ENCODE results near the gene NRGN. TPM values are rescaled to one million over a fixed set of nuclear protein-coding genes. Genes with fewer than 3 reads are reported as not detected.

Gene NRGN
- total RNA-seq, 1 experiment from 2014 or later = 2.9 TPM

DNA sequence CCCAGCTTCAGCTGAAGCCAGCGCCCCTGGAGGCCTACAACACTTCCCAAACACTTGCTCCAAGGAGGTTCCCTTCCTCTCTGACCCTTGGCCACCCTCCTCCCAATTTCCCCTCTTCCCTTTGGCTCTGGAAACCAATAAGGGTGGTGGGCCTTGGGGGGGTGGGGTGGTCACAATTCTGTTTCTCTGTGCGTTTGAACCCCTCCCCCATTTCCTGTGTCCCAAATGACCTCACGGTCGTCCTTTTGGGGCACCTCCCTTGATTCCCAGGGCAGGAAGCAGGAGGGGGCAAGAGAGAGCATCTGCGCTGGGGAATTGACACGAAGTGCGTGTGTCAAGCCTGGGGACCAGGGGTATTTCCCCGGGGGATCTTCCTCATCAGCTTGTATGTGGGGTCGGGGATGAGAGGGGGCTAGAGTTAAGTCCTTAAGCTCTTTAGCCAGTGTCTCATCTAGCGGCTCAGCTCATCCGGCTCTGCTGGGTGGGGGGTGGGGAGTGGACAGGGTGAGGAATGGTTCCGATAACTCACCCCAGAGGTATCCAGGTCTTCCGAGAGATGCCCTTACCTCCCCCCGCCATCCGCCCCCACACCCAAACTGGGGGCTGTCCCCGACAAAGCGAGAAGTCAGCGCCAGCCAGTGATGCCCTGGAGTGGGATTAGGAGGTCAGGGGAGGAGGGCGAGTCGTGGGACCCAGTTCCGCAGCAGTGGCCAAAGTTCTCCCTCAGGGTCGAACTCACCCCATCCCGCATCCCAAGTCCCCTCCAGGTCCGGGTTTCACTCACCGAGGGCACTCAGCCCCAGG, 21.8 kb downstream of the NRGN start:
- H3K4me1 Mint-ChIP-seq = peaks cover 51% of the 10 kb centered on the region
- CTCF ChIA-PET = interaction anchor here (0.6 to 5.6 kb wide), 19 partner anchors 10 to 1515 kb away, joined by 3 to 61 read pairs (median 6); partner anchors contain the start of genes SIAE, SPA17 and VSIG2
- no peak for ATAC-seq
- POLR2A ChIA-PET = interaction anchor here (0.6 to 1.1 kb wide), 4 partner anchors 9 to 89 kb away, joined by 3 read pairs; no protein-coding TSS in a partner anchor
- H3K27me3 Mint-ChIP-seq (ENCODE audit: low read depth) = peaks cover 66% of the 10 kb centered on the region
- H3K36me3 Mint-ChIP-seq = peaks cover 3% of the 10 kb centered on the region; the same call in 1 of the 2 replicates
- no peaks in the 10 kb centered on the region for H3K9me3 Mint-ChIP-seq
- peak; percentile 24 for DNase-seq (ENCODE audit: low spot score)
- H3K4me3 Mint-ChIP-seq = peak overlapping the region; percentile 84
- H3K27ac Mint-ChIP-seq = no peak overlapping the region
- TF ChIP-seq MYBL2 (CRISPR knock-in tag; IDR thresholded peaks at IDR 0.05) (no peak), ZNF263 (CRISPR knock-in tag; IDR thresholded peaks at IDR 0.05; ENCODE audit: low read depth) (no peak), ATF1 (CRISPR knock-in tag; IDR thresholded peaks at IDR 0.05) (no peak), OVOL2 (CRISPR knock-in tag; IDR thresholded peaks at IDR 0.05; ENCODE audit: borderline replicate concordance) (no peak), CREM (CRISPR knock-in tag; IDR thresholded peaks at IDR 0.05) (no peak)
- TF ChIP-seq, protein P1, sequence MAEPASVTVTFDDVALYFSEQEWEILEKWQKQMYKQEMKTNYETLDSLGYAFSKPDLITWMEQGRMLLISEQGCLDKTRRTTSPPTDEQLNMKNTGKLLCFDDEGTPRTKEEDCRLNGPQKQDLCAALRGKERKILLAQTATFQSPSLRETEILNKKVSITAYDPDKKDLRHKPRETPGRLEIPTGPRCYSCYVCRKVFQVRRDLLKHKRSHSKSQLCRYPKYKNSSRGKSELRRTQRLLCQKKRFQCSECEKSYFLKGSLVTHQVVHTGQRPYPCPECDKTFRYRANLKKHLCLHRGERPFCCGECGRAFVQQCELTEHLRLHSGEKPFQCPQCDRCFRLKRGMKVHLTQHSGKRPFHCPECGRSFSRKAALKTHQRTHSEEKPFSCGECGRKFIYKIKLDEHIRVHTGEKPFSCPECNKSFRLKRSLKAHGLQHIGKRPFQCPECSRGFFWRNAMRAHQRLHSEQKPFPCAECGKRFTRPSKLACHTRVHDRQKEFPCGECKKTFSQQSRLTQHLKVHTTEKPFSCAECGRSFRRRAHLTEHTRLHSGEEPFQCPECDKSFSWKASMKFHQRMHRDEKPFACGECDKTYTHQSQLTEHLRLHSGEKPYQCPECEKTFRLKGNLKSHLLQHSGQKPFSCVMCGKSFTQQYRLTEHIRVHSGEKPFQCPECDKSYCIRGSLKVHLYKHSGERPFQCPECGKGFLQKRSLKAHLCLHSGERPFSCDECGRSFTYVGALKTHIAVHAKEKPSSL (CRISPR knock-in tag; conservative IDR thresholded peaks at IDR 0.05) = no peak
- TF ChIP-seq, protein P2, sequence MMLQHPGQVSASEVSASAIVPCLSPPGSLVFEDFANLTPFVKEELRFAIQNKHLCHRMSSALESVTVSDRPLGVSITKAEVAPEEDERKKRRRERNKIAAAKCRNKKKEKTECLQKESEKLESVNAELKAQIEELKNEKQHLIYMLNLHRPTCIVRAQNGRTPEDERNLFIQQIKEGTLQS (CRISPR knock-in tag; conservative IDR thresholded peaks at IDR 0.05) = no peak
- TF ChIP-seq, protein P3, sequence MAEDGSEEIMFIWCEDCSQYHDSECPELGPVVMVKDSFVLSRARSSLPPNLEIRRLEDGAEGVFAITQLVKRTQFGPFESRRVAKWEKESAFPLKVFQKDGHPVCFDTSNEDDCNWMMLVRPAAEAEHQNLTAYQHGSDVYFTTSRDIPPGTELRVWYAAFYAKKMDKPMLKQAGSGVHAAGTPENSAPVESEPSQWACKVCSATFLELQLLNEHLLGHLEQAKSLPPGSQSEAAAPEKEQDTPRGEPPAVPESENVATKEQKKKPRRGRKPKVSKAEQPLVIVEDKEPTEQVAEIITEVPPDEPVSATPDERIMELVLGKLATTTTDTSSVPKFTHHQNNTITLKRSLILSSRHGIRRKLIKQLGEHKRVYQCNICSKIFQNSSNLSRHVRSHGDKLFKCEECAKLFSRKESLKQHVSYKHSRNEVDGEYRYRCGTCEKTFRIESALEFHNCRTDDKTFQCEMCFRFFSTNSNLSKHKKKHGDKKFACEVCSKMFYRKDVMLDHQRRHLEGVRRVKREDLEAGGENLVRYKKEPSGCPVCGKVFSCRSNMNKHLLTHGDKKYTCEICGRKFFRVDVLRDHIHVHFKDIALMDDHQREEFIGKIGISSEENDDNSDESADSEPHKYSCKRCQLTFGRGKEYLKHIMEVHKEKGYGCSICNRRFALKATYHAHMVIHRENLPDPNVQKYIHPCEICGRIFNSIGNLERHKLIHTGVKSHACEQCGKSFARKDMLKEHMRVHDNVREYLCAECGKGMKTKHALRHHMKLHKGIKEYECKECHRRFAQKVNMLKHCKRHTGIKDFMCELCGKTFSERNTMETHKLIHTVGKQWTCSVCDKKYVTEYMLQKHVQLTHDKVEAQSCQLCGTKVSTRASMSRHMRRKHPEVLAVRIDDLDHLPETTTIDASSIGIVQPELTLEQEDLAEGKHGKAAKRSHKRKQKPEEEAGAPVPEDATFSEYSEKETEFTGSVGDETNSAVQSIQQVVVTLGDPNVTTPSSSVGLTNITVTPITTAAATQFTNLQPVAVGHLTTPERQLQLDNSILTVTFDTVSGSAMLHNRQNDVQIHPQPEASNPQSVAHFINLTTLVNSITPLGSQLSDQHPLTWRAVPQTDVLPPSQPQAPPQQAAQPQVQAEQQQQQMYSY (CRISPR knock-in tag; IDR thresholded peaks at IDR 0.05) = 0 out of 2 replicates have a peak, but pooled peaks have one; percentile 12

DNA sequence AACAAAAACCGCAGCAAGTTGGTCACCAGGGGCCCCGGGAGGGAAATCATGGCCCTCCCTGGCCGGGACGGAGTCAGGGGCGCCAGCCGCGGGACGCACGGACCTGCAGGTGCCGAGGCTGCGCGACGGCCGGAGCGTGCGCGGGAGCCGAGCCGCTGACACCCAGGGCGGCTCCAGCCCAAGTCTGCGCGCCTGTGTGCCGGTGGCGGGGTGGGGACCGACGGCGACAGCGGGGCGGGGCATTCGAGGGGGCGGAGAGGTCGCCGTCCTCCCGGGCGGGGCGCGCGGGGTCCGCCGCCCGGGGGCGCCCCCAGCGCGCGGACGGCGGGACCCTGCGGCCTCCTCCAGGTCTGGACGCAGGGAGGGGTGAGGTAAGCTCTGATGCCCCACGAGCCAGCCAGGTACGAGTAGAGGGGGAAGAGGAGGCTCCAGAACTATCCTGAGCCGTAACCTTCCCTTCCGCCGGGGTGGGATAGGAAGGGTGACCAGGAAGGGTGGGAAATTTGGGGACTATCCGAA, 22.4 kb downstream of the NRGN start, which contains the start of gene ESAM:
Gene ESAM, minus strand, starts transcription at position 186 of the 519 bp plus-strand sequence. Its CDS starts 136 bp downstream, at position 50.
- Mint-ChIP-seq H3K4me1 (peaks cover 46% of the 10 kb centered on the region), H3K36me3 (peaks cover 3% of the 10 kb centered on the region; the same call in 1 of the 2 replicates), H3K27ac (no peak within 1 kb of the TSS), H3K27me3 (ENCODE audit: low read depth) (peaks cover 59% of the 10 kb centered on the region), H3K9me3 (no peaks in the 10 kb centered on the region), H3K4me3 (peak within 1 kb of the TSS; percentile 87)
- ATAC-seq = peak; percentile 10
- ChIA-PET CTCF (interaction anchor here (0.6 to 5.6 kb wide), 28 partner anchors 11 to 183 kb away, joined by 3 to 61 read pairs (median 7); partner anchors contain the start of genes MSANTD2, NRGN, ROBO3 and SIAE), POLR2A (interaction anchor here (0.8 to 1.0 kb wide), 2 partner anchors 89 to 106 kb away, joined by 3 read pairs; no protein-coding TSS in a partner anchor)
- peak; percentile 51 for DNase-seq (ENCODE audit: low spot score)
- no peak for TF ChIP-seq FOXJ3 (CRISPR knock-in tag; IDR thresholded peaks at IDR 0.05; ENCODE audit: borderline replicate concordance)
- TF ChIP-seq, protein P4, sequence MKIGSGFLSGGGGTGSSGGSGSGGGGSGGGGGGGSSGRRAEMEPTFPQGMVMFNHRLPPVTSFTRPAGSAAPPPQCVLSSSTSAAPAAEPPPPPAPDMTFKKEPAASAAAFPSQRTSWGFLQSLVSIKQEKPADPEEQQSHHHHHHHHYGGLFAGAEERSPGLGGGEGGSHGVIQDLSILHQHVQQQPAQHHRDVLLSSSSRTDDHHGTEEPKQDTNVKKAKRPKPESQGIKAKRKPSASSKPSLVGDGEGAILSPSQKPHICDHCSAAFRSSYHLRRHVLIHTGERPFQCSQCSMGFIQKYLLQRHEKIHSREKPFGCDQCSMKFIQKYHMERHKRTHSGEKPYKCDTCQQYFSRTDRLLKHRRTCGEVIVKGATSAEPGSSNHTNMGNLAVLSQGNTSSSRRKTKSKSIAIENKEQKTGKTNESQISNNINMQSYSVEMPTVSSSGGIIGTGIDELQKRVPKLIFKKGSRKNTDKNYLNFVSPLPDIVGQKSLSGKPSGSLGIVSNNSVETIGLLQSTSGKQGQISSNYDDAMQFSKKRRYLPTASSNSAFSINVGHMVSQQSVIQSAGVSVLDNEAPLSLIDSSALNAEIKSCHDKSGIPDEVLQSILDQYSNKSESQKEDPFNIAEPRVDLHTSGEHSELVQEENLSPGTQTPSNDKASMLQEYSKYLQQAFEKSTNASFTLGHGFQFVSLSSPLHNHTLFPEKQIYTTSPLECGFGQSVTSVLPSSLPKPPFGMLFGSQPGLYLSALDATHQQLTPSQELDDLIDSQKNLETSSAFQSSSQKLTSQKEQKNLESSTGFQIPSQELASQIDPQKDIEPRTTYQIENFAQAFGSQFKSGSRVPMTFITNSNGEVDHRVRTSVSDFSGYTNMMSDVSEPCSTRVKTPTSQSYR (CRISPR knock-in tag; IDR thresholded peaks at IDR 0.05) = no peak
- no peak for TF ChIP-seq HMGA2 (CRISPR knock-in tag; IDR thresholded peaks at IDR 0.05)
- TF ChIP-seq, protein P5, sequence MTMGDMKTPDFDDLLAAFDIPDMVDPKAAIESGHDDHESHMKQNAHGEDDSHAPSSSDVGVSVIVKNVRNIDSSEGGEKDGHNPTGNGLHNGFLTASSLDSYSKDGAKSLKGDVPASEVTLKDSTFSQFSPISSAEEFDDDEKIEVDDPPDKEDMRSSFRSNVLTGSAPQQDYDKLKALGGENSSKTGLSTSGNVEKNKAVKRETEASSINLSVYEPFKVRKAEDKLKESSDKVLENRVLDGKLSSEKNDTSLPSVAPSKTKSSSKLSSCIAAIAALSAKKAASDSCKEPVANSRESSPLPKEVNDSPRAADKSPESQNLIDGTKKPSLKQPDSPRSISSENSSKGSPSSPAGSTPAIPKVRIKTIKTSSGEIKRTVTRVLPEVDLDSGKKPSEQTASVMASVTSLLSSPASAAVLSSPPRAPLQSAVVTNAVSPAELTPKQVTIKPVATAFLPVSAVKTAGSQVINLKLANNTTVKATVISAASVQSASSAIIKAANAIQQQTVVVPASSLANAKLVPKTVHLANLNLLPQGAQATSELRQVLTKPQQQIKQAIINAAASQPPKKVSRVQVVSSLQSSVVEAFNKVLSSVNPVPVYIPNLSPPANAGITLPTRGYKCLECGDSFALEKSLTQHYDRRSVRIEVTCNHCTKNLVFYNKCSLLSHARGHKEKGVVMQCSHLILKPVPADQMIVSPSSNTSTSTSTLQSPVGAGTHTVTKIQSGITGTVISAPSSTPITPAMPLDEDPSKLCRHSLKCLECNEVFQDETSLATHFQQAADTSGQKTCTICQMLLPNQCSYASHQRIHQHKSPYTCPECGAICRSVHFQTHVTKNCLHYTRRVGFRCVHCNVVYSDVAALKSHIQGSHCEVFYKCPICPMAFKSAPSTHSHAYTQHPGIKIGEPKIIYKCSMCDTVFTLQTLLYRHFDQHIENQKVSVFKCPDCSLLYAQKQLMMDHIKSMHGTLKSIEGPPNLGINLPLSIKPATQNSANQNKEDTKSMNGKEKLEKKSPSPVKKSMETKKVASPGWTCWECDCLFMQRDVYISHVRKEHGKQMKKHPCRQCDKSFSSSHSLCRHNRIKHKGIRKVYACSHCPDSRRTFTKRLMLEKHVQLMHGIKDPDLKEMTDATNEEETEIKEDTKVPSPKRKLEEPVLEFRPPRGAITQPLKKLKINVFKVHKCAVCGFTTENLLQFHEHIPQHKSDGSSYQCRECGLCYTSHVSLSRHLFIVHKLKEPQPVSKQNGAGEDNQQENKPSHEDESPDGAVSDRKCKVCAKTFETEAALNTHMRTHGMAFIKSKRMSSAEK (CRISPR knock-in tag; IDR thresholded peaks at IDR 0.05; ENCODE audit: borderline replicate concordance) = no peak
- peak; percentile 5; the same call in 1 of the 2 replicates for TF ChIP-seq EMX1 (CRISPR knock-in tag; IDR thresholded peaks at IDR 0.05)
